Measurements from ENCODE around the gene NEUROD2. TPM values are rescaled to one million over a fixed set of nuclear protein-coding genes. Genes with fewer than 3 reads are reported as not detected.
A peak's percentile ranks its signal among the peaks of the same experiment; 100 is the strongest.

Gene NEUROD2
- total and polyA plus RNA-seq, 7 donors = 0.01 TPM; not detected in 6

- intact Hi-C loops (cut with DNase I) = no loop called here
- WGBS, 3 donors = 87 to 92% (median 88%) methylated on average over 20 of the region's 20 CpGs
- no peaks in the 10 kb centered on the region for H3K27me3 ChIP-seq (ENCODE audit: insufficient read depth in 3 of 3, low read length in 2 of 3)
These were observed 26.5 kb downstream of the NEUROD2 start for GRCh38 chr17:39581071-39581758.

DNA sequence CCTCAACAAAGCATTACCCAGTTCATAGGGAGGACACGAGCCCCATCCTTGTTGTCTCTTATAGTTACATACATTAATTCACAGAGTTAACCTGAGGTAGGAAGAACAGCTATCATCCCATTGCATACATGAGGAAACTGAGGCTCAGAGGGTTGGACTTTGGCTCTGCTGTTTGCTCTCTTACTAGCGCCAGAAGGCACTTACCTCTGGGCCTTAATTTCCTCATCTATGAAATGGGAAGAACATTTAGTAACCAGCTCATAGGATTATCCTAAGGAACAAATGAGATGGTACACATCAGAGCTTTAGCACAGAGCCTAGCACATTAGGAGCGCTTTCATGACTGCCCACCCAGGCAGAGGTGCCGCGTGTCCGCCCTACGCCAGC, 27.6 kb downstream of the NEUROD2 start:
- H3K9me3 ChIP-seq = no peaks in the 10 kb centered on the region
- TF ChIP-seq, protein P1, sequence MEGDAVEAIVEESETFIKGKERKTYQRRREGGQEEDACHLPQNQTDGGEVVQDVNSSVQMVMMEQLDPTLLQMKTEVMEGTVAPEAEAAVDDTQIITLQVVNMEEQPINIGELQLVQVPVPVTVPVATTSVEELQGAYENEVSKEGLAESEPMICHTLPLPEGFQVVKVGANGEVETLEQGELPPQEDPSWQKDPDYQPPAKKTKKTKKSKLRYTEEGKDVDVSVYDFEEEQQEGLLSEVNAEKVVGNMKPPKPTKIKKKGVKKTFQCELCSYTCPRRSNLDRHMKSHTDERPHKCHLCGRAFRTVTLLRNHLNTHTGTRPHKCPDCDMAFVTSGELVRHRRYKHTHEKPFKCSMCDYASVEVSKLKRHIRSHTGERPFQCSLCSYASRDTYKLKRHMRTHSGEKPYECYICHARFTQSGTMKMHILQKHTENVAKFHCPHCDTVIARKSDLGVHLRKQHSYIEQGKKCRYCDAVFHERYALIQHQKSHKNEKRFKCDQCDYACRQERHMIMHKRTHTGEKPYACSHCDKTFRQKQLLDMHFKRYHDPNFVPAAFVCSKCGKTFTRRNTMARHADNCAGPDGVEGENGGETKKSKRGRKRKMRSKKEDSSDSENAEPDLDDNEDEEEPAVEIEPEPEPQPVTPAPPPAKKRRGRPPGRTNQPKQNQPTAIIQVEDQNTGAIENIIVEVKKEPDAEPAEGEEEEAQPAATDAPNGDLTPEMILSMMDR (IDR thresholded peaks at IDR 0.05) = no peak
- H3K36me3 ChIP-seq (ENCODE audit: insufficient read depth in 1 of 2, low read depth in 1 of 2) = no peaks in the 10 kb centered on the region
- no peaks in the 10 kb centered on the region for H3K27me3 ChIP-seq (ENCODE audit: insufficient read depth in 3 of 3, low read length in 2 of 3)
- no peaks in the 10 kb centered on the region for H3K4me1 ChIP-seq
- H3K27ac ChIP-seq = no peak overlapping the region
- WGBS, 3 donors = 84 to 90% (median 88%) methylated on average over 7 of the region's 7 CpGs
- no peak overlapping the region for H3K4me3 ChIP-seq
- intact Hi-C loops (cut with DNase I) = no loop called here
- ATAC-seq (no peak), DNase-seq (no peak)

More at GRCh38 chr17:39581071-39581758, 26.5 kb downstream of the NEUROD2 start:
- H3K4me1 ChIP-seq = no peaks in the 10 kb centered on the region
- H3K36me3 ChIP-seq (ENCODE audit: insufficient read depth in 1 of 2, low read depth in 1 of 2) = no peaks in the 10 kb centered on the region
- H3K4me3 ChIP-seq = no peak overlapping the region
- H3K9me3 ChIP-seq = no peaks in the 10 kb centered on the region
- no peak for ATAC-seq
- TF ChIP-seq, protein P1 (IDR thresholded peaks at IDR 0.05) = no peak
- no peak overlapping the region for H3K27ac ChIP-seq
- DNase-seq = no peak

DNA sequence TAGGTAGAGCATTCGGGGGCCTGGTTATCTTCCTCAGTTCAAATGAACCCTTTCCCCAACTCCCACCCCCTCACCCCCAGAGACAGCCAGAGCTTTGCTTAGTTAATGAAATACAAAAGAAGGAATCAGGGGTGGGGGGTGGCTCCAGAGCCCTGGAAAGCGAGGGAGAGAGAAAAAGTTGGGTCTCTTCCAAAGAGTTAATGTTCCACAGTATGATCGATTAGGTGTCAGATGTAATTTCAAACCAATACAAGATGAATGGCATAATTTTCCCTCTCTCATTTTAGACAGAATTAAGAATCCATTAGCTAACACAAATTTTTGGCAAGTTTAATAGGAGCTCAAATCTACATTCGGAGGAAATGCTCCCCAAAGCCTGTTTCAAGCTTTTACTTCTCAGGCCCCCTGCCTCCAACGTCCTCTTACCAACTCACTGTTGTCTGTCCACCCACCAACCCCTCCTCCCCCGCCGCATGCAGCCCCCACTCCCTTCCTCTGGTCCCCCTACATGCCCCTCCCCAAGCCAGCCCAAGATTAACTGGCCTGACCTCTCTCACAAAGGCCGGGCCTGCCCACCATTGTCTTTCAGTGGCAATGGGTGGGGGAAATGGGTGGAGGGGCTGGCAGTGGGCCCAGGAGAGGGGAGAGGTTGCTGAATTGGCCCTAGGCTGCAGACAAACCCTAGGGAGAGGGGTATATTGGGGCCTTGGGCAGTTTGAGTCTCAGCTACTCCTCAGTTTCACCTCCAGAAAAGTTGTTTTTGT, 28.2 kb downstream of the NEUROD2 start:
- H3K4me3 ChIP-seq = no peak overlapping the region
- H3K4me1 ChIP-seq = no peaks in the 10 kb centered on the region
- DNase-seq (peak in 1 of 2 donors; percentile 57), ATAC-seq (no peak)
- no peaks in the 10 kb centered on the region for H3K27me3 ChIP-seq (ENCODE audit: insufficient read depth in 3 of 3, low read length in 2 of 3)
- 45 to 52% (median 51%) methylated on average over 8 of the region's 8 CpGs for WGBS, 3 donors
- no peak overlapping the region for H3K27ac ChIP-seq
- H3K36me3 ChIP-seq (ENCODE audit: insufficient read depth in 1 of 2, low read depth in 1 of 2) = no peaks in the 10 kb centered on the region
- TF ChIP-seq, protein P1 (IDR thresholded peaks at IDR 0.05) = no peak
- intact Hi-C loops (cut with DNase I) = no loop called here
- H3K9me3 ChIP-seq = no peaks in the 10 kb centered on the region

GRCh38 chr17:39578272-39578671, 29.4 kb downstream of the NEUROD2 start:
- 82 to 85% (median 83%) methylated on average over 2 of the region's 2 CpGs for WGBS, 3 donors
- Histone ChIP-seq H3K4me3 (no peak overlapping the region), H3K36me3 (ENCODE audit: insufficient read depth in 1 of 2, low read depth in 1 of 2) (no peaks in the 10 kb centered on the region), H3K9me3 (no peaks in the 10 kb centered on the region), H3K27ac (no peak overlapping the region), H3K27me3 (ENCODE audit: insufficient read depth in 3 of 3, low read length in 2 of 3) (no peaks in the 10 kb centered on the region), H3K4me1 (peaks cover 3% of the 10 kb centered on the region)
- intact Hi-C loops (cut with DNase I) = no loop called here
- ATAC-seq = no peak
- TF ChIP-seq, protein P1 (IDR thresholded peaks at IDR 0.05) = no peak
- no peak for DNase-seq
